WTC11 (cell line): ENCODE data around the gene DNAJC17. TPM values are rescaled to one million over a fixed set of nuclear protein-coding genes. Genes with fewer than 3 reads are reported as not detected.

Experiments
- ATAC-seq: fragments of 200-7000 bp; cut with Tn5 transposase; 2 replicates; pipeline ENCODE4 v1.10.0; 2021; ENCODE audit warnings: mild to moderate bottlenecking, moderate library complexity
- CTCF ChIA-PET: fragments of 300-600 bp; sonication (Branson Sonifier 250); formaldehyde crosslinking; loops from one replicate; lab custom pipeline; 2021; ENCODE audit warnings: antibody characterized with exemption; lab: Charles Lee
- POLR2A ChIA-PET: fragments of 350-600 bp; sonication (Branson Sonifier 250); formaldehyde crosslinking; loops from one replicate; lab custom pipeline; 2021; ENCODE audit warnings: antibody characterized with exemption; lab: Charles Lee
- DNase-seq: peaks from one replicate; pipeline ENCODE4 v3.0.0; 2021; ENCODE audit warnings: low spot score
- H3K27ac Mint-ChIP-seq: 2 replicates; pipeline ENCODE4 v1.8.0; 2021; ENCODE audit warnings: mixed read lengths
- H3K27me3 Mint-ChIP-seq: 2 replicates; pipeline ENCODE4 v1.8.0; 2021; ENCODE audit warnings: low read depth, mild to moderate bottlenecking, moderate library complexity, mixed read lengths
- H3K36me3 Mint-ChIP-seq: 2 replicates; pipeline ENCODE4 v1.8.0; 2021; ENCODE audit warnings: mixed read lengths
- H3K4me1 Mint-ChIP-seq: 2 replicates; pipeline ENCODE4 v1.8.0; 2022; ENCODE audit warnings: mixed read lengths
- H3K4me3 Mint-ChIP-seq: 2 replicates; pipeline ENCODE4 v1.8.0; 2021; ENCODE audit warnings: mild to moderate bottlenecking, moderate library complexity, mixed read lengths
- H3K9me3 Mint-ChIP-seq: 2 replicates; pipeline ENCODE4 v1.8.0; 2021; ENCODE audit warnings: mixed read lengths
- CTCF ChIP-seq: fragments of 200-600 bp; IDR thresholded peaks from 2 replicates; pipeline ENCODE4 v1.8.0; 2022; ENCODE audit warnings: antibody characterized with exemption
- E2F4 ChIP-seq: sonication (generic); formaldehyde crosslinking; IDR thresholded peaks from 2 replicates; pipeline ENCODE4 v1.8.1; 2022; ENCODE audit warnings: low read depth, mild to moderate bottlenecking, moderate library complexity, missing genetic modification reagents, borderline replicate concordance
- FOXP1 ChIP-seq: sonication (generic); formaldehyde crosslinking; IDR thresholded peaks from 2 replicates; pipeline ENCODE4 v1.8.0; 2022; ENCODE audit warnings: missing genetic modification reagents, mild to moderate bottlenecking, moderate library complexity, borderline replicate concordance
- GTF2I ChIP-seq: fragments of 250-450 bp; sonication (Bioruptor Pico); conservative IDR thresholded peaks from 2 replicates; pipeline ENCODE4 v1.4.0; 2021; ENCODE audit warnings: mild to moderate bottlenecking
- JAZF1 ChIP-seq: fragments of 250-450 bp; sonication (Bioruptor Pico); IDR thresholded peaks from 2 replicates; pipeline ENCODE4 v1.9.0; 2021; ENCODE audit warnings: moderate library complexity, mild to moderate bottlenecking, inconsistent platforms
- MXD4 ChIP-seq: fragments of 250-450 bp; sonication (Bioruptor Pico); IDR thresholded peaks from 2 replicates; pipeline ENCODE4 v1.8.0; 2021; ENCODE audit warnings: mild to moderate bottlenecking, moderate library complexity, borderline replicate concordance
- NFE2L1 ChIP-seq: sonication (generic); formaldehyde crosslinking; IDR thresholded peaks from 2 replicates; pipeline ENCODE4 v1.8.1; 2023; ENCODE audit warnings: missing genetic modification reagents
- NR1H2 ChIP-seq: sonication (generic); formaldehyde crosslinking; IDR thresholded peaks from 2 replicates; pipeline ENCODE4 v1.9.0; 2021; ENCODE audit warnings: mild to moderate bottlenecking, moderate library complexity, missing genetic modification reagents
- PRDM15 ChIP-seq: sonication (generic); formaldehyde crosslinking; IDR thresholded peaks from 2 replicates; pipeline ENCODE4 v1.8.0; 2022; ENCODE audit warnings: missing genetic modification reagents
- TCF7 ChIP-seq: sonication (generic); formaldehyde crosslinking; IDR thresholded peaks from 2 replicates; pipeline ENCODE4 v1.8.0; 2022; ENCODE audit warnings: mild to moderate bottlenecking, low read depth, missing genetic modification reagents, moderate library complexity
- TEAD4 ChIP-seq: sonication (generic); formaldehyde crosslinking; IDR thresholded peaks from 2 replicates; pipeline ENCODE4 v1.8.0; 2022; ENCODE audit warnings: mild to moderate bottlenecking, missing genetic modification reagents
- USF2 ChIP-seq: sonication (generic); formaldehyde crosslinking; IDR thresholded peaks from 2 replicates; pipeline ENCODE4 v1.8.1; 2023; ENCODE audit warnings: mild to moderate bottlenecking, missing genetic modification reagents, moderate library complexity
- ZBTB43 ChIP-seq: sonication (generic); formaldehyde crosslinking; IDR thresholded peaks from 2 replicates; pipeline ENCODE4 v1.8.1; 2023; ENCODE audit warnings: mild to moderate bottlenecking, missing genetic modification reagents
- ZNF317 ChIP-seq: sonication (generic); formaldehyde crosslinking; IDR thresholded peaks from 2 replicates; pipeline ENCODE4 v1.8.1; 2023; ENCODE audit warnings: low read depth, mild to moderate bottlenecking, moderate library complexity, missing genetic modification reagents, borderline replicate concordance
- ZSCAN18 ChIP-seq: fragments of 250-450 bp; sonication (Bioruptor Pico); IDR thresholded peaks from 2 replicates; pipeline ENCODE4 v2.1.2; 2022; ENCODE audit warnings: mild to moderate bottlenecking, moderate library complexity
- total RNA-seq: library from RNA; stranded (reverse); gene quantifications from 3 replicates; pipeline ENCODE4 v1.2.3, GENCODE V29; 2021

The DNAJC17 gene
- total RNA-seq, 1 experiment from 2014 or later = 49.8 TPM

- no peak for TF ChIP-seq PRDM15
- 0 out of 2 replicates have a peak, but pooled peaks have one; percentile 9 for TF ChIP-seq NFE2L1 (CRISPR knock-in tag)
- TF ChIP-seq GTF2I (CRISPR knock-in tag) = no peak
- TF ChIP-seq TCF7 (CRISPR knock-in tag) = 0 out of 2 replicates have a peak, but pooled peaks have one; percentile 62
- no peak for TF ChIP-seq ZSCAN18 (CRISPR knock-in tag)
- TF ChIP-seq NR1H2 = no peak
- no peak; the same call in 1 of the 2 replicates for TF ChIP-seq USF2
- TF ChIP-seq FOXP1 = no peak
Measured at GRCh38 chr15:40807028-40807887, at the start of gene DNAJC17, which contains the start of gene ZFYVE19 (continued).

- no peaks in the 10 kb centered on the region for H3K27me3 Mint-ChIP-seq
- H3K4me1 Mint-ChIP-seq = peaks cover 22% of the 10 kb centered on the region
- H3K9me3 Mint-ChIP-seq = no peaks in the 10 kb centered on the region
- no peak for TF ChIP-seq E2F4 (CRISPR knock-in tag)
- no peak for TF ChIP-seq ZNF317 (CRISPR knock-in tag)
- ATAC-seq (no peak), DNase-seq (no peak)
- peak overlapping the region; percentile 94; the same call in 1 of the 2 replicates for H3K27ac Mint-ChIP-seq
- CTCF ChIA-PET = interaction anchor here (1.0 to 10.0 kb wide), 26 partner anchors 10 to 416 kb away, joined by 3 to 500 read pairs (median 10); partner anchors contain the start of genes BAHD1, DNAJC17, GCHFR and SPINT1
- H3K4me3 Mint-ChIP-seq = no peak overlapping the region
- peaks cover 32% of the 10 kb centered on the region for H3K36me3 Mint-ChIP-seq
- POLR2A ChIA-PET = interaction anchor here (0.7 to 2.3 kb wide), 2 partner anchors 13 to 37 kb away, joined by 3 to 13 read pairs; partner anchors contain the start of gene SPINT1
Measured at GRCh38 chr15:40856746-40857145, 49.5 kb upstream of the DNAJC17 start.

- CTCF ChIA-PET = interaction anchor here (5.4 to 10.0 kb wide), 2 partner anchors 34 to 41 kb away, joined by 237 to 500 read pairs; partner anchors contain the start of gene VPS18
- H3K4me3 Mint-ChIP-seq = no peak overlapping the region
- ATAC-seq (no peak), DNase-seq (no peak)
- POLR2A ChIA-PET = interaction anchor here (0.7 kb wide), 1 partner anchor 38 kb away, joined by 3 read pairs; no protein-coding TSS in a partner anchor
- no peaks in the 10 kb centered on the region for H3K9me3 Mint-ChIP-seq
- H3K4me1 Mint-ChIP-seq = peaks cover 22% of the 10 kb centered on the region
- H3K27ac Mint-ChIP-seq = peak overlapping the region; percentile 75; the same call in 1 of the 2 replicates
- H3K36me3 Mint-ChIP-seq = peaks cover 39% of the 10 kb centered on the region
- no peaks in the 10 kb centered on the region for H3K27me3 Mint-ChIP-seq
- TF ChIP-seq ZSCAN18 (CRISPR knock-in tag) (no peak), JAZF1 (CRISPR knock-in tag) (no peak), TEAD4 (no peak), CTCF (no peak), MXD4 (CRISPR knock-in tag) (no peak), ZBTB43 (CRISPR knock-in tag) (no peak)
Measured at GRCh38 chr15:40855706-40856234, 48.5 kb upstream of the DNAJC17 start.
